Measurements from ENCODE around the gene DAGLA. TPM values are rescaled to one million over a fixed set of nuclear protein-coding genes. Genes with fewer than 3 reads are reported as not detected.
A peak's percentile ranks its signal among the peaks of the same experiment; 100 is the strongest.

The DAGLA gene
- total RNA-seq, 1 experiment from 2014 or later, result 1.4 TPM

- DNase-seq (ENCODE audit: low spot score), result no peak
- in situ Hi-C loops (cut with HindIII; ENCODE audit: low sequenced_read_pairs), result no loop called here
Measured at GRCh38 chr11:61704838-61705237, 24.6 kb downstream of the DAGLA start.

GRCh38 chr11:61706452-61707400 is 26.5 kb downstream of the DAGLA start:
- in situ Hi-C loops (cut with HindIII; ENCODE audit: low sequenced_read_pairs), result no loop called here
- DNase-seq (ENCODE audit: low spot score), result no peak

- in situ Hi-C loops (cut with HindIII; ENCODE audit: low sequenced_read_pairs), result no loop called here
- DNase-seq (ENCODE audit: low spot score), result peak; percentile 98
Measured at GRCh38 chr11:61707574-61707973, 27.4 kb downstream of the DAGLA start.

GRCh38 chr11:61709110-61709509 is 28.9 kb downstream of the DAGLA start:
- in situ Hi-C loops (cut with HindIII; ENCODE audit: low sequenced_read_pairs), result no loop called here
- DNase-seq (ENCODE audit: low spot score), result no peak

- in situ Hi-C loops (cut with HindIII; ENCODE audit: low sequenced_read_pairs), result no loop called here
- DNase-seq (ENCODE audit: low spot score), result no peak
Measured at GRCh38 chr11:61709572-61709971, 29.4 kb downstream of the DAGLA start.

GRCh38 chr11:61710019-61710418 is 29.8 kb downstream of the DAGLA start:
- in situ Hi-C loops (cut with HindIII; ENCODE audit: low sequenced_read_pairs), result no loop called here
- no peak for DNase-seq (ENCODE audit: low spot score)

- in situ Hi-C loops (cut with HindIII; ENCODE audit: low sequenced_read_pairs), result no loop called here
- no peak for DNase-seq (ENCODE audit: low spot score)
Measured at GRCh38 chr11:61711037-61711436, 30.8 kb downstream of the DAGLA start.

GRCh38 chr11:61711498-61711897 is 31.3 kb downstream of the DAGLA start:
- in situ Hi-C loops (cut with HindIII; ENCODE audit: low sequenced_read_pairs), result no loop called here
- DNase-seq (ENCODE audit: low spot score), result peak; percentile 96

- peak; percentile 49 for DNase-seq (ENCODE audit: low spot score)
- in situ Hi-C loops (cut with HindIII; ENCODE audit: low sequenced_read_pairs), result no loop called here
Measured at GRCh38 chr11:61712314-61712713, 32.1 kb downstream of the DAGLA start.

- in situ Hi-C loops (cut with HindIII; ENCODE audit: low sequenced_read_pairs), result no loop called here
- no peak for DNase-seq (ENCODE audit: low spot score)
Measured at GRCh38 chr11:61712846-61713245, 32.7 kb downstream of the DAGLA start.

GRCh38 chr11:61713464-61713863 is 33.3 kb downstream of the DAGLA start:
- in situ Hi-C loops (cut with HindIII; ENCODE audit: low sequenced_read_pairs), result no loop called here
- no peak for DNase-seq (ENCODE audit: low spot score)

GRCh38 chr11:61713906-61714305 is 33.7 kb downstream of the DAGLA start:
- in situ Hi-C loops (cut with HindIII; ENCODE audit: low sequenced_read_pairs), result no loop called here
- DNase-seq (ENCODE audit: low spot score), result no peak

- in situ Hi-C loops (cut with HindIII; ENCODE audit: low sequenced_read_pairs), result no loop called here
- no peak for DNase-seq (ENCODE audit: low spot score)
Measured at GRCh38 chr11:61714316-61714715, 34.1 kb downstream of the DAGLA start.

- DNase-seq (ENCODE audit: low spot score), result no peak
- in situ Hi-C loops (cut with HindIII; ENCODE audit: low sequenced_read_pairs), result no loop called here
Measured at GRCh38 chr11:61714916-61715315, 34.7 kb downstream of the DAGLA start.

- in situ Hi-C loops (cut with HindIII; ENCODE audit: low sequenced_read_pairs), result no loop called here
- no peak for DNase-seq (ENCODE audit: low spot score)
Measured at GRCh38 chr11:61715867-61716266, 35.7 kb downstream of the DAGLA start.

GRCh38 chr11:61716478-61717285 is 36.5 kb downstream of the DAGLA start:
- in situ Hi-C loops (cut with HindIII; ENCODE audit: low sequenced_read_pairs), result no loop called here
- no peak for DNase-seq (ENCODE audit: low spot score)

GRCh38 chr11:61717286-61718033 is 37.3 kb downstream of the DAGLA start:
- in situ Hi-C loops (cut with HindIII; ENCODE audit: low sequenced_read_pairs), result no loop called here
- DNase-seq (ENCODE audit: low spot score), result no peak

GRCh38 chr11:61718046-61718531 is 37.9 kb downstream of the DAGLA start:
- DNase-seq (ENCODE audit: low spot score), result no peak
- in situ Hi-C loops (cut with HindIII; ENCODE audit: low sequenced_read_pairs), result no loop called here

- in situ Hi-C loops (cut with HindIII; ENCODE audit: low sequenced_read_pairs), result no loop called here
- DNase-seq (ENCODE audit: low spot score), result no peak
Measured at GRCh38 chr11:61718621-61719302, 38.6 kb downstream of the DAGLA start.

All from G401 (cell line).